Heart left ventricle (tissue), 13 donors: ENCODE measurements around the gene ZNF747.

Experiments used
- CTCF ChIP-seq, 12 donors: fragments of 200-600 bp; sonication (generic) in 4 of 12; IDR thresholded peaks; one replicate each; pipeline versions ENCODE4 v1.5.0 to v1.8.0; 2018 to 2022; ENCODE audit warnings: antibody characterized with exemption in 12 of 12, mild to moderate bottlenecking in 5 of 12
- POLR2A ChIP-seq, 2 donors: fragments of 450-650 bp; IDR thresholded peaks; one replicate each; pipeline ENCODE4 v1.6.1; 2017; ENCODE audit warnings: antibody characterized with exemption in 2 of 2, mild to moderate bottlenecking in 2 of 2, moderate library complexity in 2 of 2
- donor health status: ischemic (EF 13 %, LVEDD 7.1; RV severe dilation, severe dysfunction).
- donor health status: DM: no; HTN: yes; CAD: no.
- donor health status: DM: no; HTN: no; CAD: no.
- donor health status: ischemic (EF 25% LVEDD 6.9; RV normal size, moderate dysfunction).
- donor health status: ischemic (EF 25% LVEDD 5.7; RV mildly dilated, moderate dysfunction).
- donor health status: ischemic (EF 35%, LVEDD 5.7; RV mildly dilated, moderate dysfunction).
- donor health status: nonischemic (EF 11% LVEDD 7.7; RV severe dilation, severe dysfunction).
- donor health status: DM: yes; HTN: yes; CAD: no.
- donor health status: PGD.
- donor health status: ischemic (EF 29% LVEDD 5.4; RV normal size, mild dysfunction).
- donor health status: nonischemic (EF 23%, LVEDD 6.1; RV moderate dilation, normal function).

DNA sequence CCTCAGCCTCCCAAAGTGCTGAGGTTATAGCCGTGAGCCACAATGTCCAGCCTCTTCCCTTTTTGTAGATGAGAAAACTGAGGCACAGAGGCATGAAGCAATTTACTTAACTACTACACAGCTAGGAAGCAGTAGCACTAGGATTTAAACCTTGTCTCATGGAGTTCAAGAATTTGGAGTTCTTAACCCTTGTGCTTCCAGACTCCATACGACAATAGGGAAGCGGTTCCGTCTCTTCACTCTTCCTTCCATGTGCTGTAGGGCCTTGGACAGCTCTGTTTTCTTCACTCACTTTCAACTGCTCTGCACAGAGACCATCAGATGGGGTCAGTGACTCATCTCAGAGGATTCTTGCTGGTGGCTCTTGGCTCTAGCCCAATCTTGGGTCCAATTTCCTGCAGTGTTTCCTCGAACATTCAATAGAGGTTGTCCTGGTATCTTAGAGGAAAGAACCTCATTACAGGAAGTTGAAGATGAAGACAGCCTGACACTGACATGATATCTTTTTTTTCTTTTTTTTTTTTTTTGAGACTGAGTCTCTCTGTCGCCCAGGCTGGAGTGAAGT lies 42.8 kb downstream of the ZNF747 start:
- no peak for TF ChIP-seq CTCF (IDR thresholded peaks at IDR 0.05)
- no peak for TF ChIP-seq POLR2A (IDR thresholded peaks at IDR 0.05)
